H4 (cell line): ENCODE measurements around the gene PSG7. TPM values are rescaled to one million over a fixed set of nuclear protein-coding genes. Genes with fewer than 3 reads are reported as not detected.
"Not testable (repeated sequence)": the region's sequence is repeated elsewhere in the genome, so short reads cannot be mapped to it uniquely, and the experiment has no call there.

ENCODE experiments used
- DNase-seq: peaks from one replicate; pipeline ENCODE4 v3.0.0-alpha.2; 2015; ENCODE audit warnings: low spot score
- total RNA-seq: library from RNA; depleted of rRNA; stranded (reverse); fragments of >200 nt; shearing (Covaris generic); gene quantifications from 2 replicates; pipeline ENCODE4 v1.2.3, GENCODE V29; 2014

PSG7 gene
- total RNA-seq, 1 experiment from 2014 or later: 0.06 TPM

- DNase-seq: not testable (repeated sequence)
These were observed 23.5 kb downstream of the PSG7 start for GRCh38 chr19:42913516-42913915.

- not testable (repeated sequence) for DNase-seq
These were observed 24.1 kb downstream of the PSG7 start for GRCh38 chr19:42912941-42913340.

DNA sequence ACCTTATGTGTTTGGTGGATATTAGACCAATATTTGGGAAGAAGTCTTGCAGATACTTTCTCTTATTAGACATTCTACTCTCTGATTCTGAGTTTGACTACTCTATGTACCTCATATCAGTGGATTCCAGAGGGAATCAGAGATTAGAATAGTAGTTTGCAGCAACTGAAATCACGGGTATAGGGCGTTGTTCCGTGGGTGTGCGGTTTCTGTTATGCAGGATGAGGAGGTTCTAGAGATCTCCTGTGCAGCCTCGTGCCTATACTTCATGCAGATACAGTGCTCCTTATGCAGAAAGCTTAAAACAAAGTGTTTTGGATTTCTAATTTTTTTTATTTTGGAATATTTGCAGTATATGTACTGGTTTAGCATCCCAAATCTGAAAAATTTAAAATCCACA lies 25.3 kb downstream of the PSG7 start:
- DNase-seq: not testable (repeated sequence)

GRCh38 chr19:42906162-42906561 lies 30.8 kb downstream of the PSG7 start:
- DNase-seq: not testable (repeated sequence)

DNA sequence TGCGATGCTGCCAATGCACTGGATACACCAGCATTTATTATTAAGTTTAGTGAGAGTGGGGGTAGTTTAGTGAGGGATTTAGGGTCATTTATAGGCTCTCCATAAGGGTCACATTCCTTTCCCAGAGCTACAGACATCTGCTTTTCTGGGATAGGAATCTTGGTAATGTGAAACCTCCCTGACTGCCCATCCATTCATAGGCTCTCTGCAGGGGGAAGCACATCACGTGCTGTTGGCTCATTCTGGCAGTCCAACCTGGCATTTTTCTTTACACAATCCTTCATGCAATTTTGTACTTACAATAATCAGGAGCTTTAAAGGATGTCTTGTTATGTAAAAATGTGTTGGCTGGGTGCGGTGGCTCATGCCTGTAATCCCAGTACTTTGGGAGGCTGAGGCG lies 36.4 kb downstream of the PSG7 start:
- DNase-seq: not testable (repeated sequence)

DNA sequence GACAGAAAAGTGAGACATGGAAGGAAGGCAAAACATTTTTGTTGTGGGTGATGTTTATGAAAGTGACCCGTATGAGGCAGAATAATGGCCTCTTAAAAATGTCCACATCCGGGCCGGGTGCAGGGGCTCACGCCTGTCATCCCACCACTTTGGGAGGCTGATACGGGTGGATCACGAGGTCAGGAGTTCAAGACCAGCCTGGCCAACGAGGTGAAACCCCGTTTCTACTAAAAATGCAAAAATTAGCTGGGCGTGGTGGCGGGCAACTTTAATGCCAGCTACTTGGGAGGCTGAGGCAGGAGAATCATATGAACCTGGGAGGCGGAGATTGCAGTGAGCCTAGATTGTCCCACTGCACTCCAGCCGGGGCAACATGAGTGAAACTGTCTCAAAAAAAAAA lies 37.3 kb downstream of the PSG7 start:
- not testable (repeated sequence) for DNase-seq

DNA sequence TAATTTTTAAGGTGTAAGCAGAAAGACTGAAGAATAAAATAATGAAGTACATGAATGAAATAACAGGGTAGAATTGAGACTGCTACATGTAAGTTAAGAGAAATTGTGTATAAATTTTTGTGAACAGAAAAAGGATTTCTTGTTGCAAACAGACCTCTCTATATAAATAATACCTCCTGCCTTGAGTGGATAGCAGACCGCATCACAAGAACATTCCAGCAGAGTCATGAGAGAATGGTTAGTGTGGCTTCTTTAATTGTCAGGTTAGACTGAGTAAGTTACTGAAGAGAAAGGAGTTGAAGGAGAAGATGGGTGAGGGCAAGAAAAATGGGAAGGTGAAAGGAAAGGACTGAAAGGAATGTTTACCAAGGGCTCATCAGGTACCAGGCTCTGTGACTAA lies 37.9 kb downstream of the PSG7 start:
- DNase-seq: not testable (repeated sequence)

- DNase-seq: not testable (repeated sequence)
These were observed 38.4 kb downstream of the PSG7 start for GRCh38 chr19:42898656-42899055.

DNA sequence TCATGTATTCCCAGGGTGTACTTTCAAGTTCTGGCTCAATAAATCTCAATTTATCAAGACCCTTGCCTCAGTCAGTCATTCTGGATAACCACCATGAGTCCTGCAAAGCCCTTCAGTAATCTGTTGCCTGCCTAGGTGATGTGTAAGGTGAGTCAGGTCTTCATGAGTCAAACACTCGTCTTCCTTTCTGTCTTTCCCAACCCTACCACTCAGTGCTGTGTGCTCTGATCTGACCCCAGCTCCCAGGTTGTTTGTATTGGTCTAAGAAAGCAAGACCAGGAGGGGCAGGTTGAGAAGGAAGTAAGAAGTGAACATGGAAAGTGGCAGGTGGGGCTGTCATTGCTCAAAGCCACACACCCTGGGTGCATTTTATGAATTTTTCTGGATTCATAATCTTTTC lies 39.3 kb downstream of the PSG7 start:
- DNase-seq: not testable (repeated sequence)

GRCh38 chr19:42890446-42890845 lies 46.6 kb downstream of the PSG7 start:
- DNase-seq: not testable (repeated sequence)

DNA sequence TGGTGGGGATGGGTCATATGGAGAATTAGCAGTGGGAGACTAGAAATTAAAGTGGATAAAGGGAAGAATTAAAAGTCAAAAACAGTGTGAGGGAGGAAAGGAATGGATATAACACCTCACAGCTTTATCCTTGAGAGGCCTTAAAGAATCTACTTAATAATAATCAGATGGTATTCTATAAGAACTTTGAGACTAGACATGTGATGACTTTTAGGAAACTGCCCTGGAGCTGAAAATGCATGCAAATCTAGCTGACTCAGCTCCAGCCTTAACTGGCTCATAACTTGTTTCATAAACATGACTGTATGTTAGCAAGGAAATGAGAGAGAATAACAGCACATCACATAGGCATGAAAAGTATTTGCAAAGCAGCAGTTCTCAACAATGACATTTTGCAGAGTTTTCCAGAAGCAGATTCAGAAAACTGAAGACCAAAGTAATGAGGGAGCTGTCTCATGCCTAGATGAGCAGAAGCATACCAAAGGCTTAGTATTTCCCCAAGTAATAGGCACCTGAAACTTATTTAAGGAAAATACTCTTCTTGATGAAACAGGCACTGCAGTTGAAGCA lies 49.0 kb downstream of the PSG7 start:
- not testable (repeated sequence) for DNase-seq

- not testable (repeated sequence) for DNase-seq
These were observed 54.3 kb downstream of the PSG7 start for GRCh38 chr19:42882730-42883129.

GRCh38 chr19:42882010-42882409 lies 55.0 kb downstream of the PSG7 start:
- not testable (repeated sequence) for DNase-seq

DNA sequence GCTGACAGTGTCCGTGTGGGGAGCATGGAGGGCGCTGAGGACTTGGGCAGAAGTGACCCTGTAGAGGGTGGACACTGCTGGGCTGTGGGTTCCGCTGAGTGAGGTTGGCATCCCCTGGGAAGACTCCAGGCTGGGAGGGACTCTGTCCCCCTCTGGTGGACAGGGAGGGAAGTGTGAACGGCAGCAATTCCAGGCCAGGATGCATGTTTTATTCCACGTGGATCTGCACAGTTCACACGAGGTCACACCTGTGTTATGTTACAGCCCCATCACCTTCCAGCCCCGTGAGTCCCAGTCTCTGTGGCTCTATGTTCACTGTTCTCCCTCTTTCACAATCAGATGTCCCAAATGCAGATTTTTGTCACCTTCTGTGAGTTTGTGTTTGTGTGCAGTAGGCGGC lies 55.7 kb downstream of the PSG7 start:
- DNase-seq: not testable (repeated sequence)

DNA sequence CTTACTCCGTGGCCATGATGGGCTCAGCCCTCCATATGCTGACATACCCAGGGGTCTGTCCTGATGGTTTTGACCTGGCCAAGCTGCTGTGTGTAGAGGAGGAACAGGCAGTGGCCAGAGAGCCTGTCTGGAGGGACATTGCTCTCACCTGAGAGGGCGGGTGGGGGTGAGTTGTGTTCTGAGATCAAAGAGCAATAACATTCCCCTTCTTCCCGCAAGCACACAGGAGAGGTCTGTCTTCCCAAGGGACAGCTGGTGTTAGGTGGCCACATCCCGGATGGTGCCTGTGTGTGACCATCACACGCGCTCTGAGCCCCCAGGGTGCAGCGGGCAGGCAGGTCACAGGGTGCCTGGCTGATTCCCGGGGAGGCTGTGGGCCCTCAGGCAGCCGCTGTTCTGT lies 56.4 kb downstream of the PSG7 start:
- not testable (repeated sequence) for DNase-seq

- no peak for DNase-seq
These were observed 57.4 kb downstream of the PSG7 start, which contains the start of gene PSG1 for GRCh38 chr19:42879613-42880012. Gene PSG1, minus strand, starts transcription at chr19:42879713. Its CDS starts 132 bp downstream, at chr19:42879581.

DNA sequence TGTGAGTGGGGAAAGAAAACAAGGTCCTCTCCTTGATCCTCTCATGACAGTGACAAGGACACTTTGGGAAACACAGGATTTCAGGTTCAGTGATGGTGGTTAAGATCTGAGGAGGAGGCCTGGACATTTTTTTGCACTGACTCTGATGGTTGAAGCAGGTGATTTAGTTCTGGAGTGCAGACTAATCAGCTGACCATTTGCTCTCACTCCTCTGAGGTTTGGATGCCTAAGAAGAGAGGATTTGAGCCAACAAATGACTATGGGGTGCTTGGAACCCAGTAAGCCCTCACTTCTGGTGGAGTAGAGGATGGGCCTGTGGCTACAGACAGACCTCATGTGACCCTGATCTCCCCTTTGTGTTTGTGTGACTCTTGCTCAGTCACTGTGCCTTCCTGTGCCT lies 60.4 kb downstream of the PSG7 start:
- not testable (repeated sequence) for DNase-seq

DNA sequence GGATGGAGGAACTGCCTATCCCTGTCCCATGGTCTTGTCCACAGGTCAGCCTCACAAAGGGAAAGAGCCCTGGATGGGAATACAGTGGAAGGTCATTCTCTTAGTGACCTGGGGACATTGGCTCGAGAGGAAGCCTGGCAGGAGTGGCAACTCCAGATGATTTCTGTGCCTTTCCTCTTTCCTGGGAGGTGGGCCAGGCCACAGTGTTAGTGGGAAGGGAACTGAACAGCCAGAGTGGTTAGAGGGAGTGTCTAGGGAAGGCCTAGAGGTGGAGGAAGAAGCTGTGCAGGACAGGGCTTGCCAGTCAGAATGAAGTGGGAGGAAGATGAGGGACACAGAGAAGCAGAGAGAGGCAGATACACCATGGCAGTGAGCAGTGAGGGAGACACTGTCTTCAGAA lies 61.1 kb downstream of the PSG7 start:
- not testable (repeated sequence) for DNase-seq

DNA sequence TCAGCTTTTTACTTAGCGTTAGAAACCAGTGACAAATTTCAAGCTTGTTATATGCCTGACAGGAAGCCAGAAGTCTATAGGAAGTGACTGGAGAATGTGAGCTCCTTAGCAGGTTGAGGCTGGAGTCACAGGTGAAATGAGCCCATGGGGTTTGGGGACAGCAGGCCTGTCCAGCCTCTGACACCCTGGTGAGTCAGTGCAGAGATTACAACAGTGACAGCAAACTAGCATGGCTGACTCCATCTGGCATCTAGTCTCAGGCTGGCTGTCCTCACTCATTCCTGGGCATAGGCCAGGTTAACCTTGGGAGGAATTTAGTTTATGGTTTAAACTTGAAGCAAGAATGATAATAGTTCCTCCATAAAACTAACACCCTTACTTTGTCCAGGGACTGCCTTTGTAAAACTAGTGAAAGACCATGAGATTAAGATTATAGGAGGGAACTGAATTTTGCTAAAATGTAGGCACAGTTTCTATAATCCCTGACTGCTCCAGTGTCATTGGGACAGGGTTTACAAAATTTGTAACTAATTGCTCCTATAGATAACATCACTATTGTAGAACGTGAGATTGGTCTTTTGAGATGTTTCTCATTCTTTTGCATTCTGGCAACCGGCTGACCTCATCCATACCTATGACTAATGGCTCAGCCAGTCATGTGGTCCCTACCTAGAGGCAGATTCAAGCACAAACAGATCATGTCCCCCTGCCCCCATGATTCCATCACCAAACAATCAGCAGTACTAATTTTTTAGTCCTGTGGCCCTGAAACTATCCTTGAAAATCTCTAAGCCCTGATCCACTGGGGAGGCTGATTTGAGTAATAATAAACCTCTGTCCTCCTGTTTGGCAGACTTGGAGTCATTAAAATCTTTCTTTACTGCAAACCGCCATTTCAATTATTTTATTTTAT lies 61.9 kb downstream of the PSG7 start:
- not testable (repeated sequence) for DNase-seq

- DNase-seq: not testable (repeated sequence)
These were observed 62.9 kb downstream of the PSG7 start for GRCh38 chr19:42874136-42874535.
